ENCODE data around the gene HAPLN1.

Gene HAPLN1

GRCh38 chr5:83645936-83646335 lies 74.7 kb downstream of the HAPLN1 start:
- in situ Hi-C loops (cut with HindIII; ENCODE audit: low sequenced_read_pairs), result no loop called here

GRCh38 chr5:83644301-83644700 lies 76.4 kb downstream of the HAPLN1 start:
- in situ Hi-C loops (cut with HindIII; ENCODE audit: low sequenced_read_pairs), result no loop called here

GRCh38 chr5:83641946-83642345 lies 78.7 kb downstream of the HAPLN1 start:
- in situ Hi-C loops (cut with HindIII; ENCODE audit: low sequenced_read_pairs), result no loop called here

- in situ Hi-C loops (cut with HindIII; ENCODE audit: low sequenced_read_pairs), result no loop called here
These were observed 80.7 kb downstream of the HAPLN1 start for GRCh38 chr5:83639911-83640310.

GRCh38 chr5:83636156-83636555 lies 84.5 kb downstream of the HAPLN1 start:
- in situ Hi-C loops (cut with HindIII; ENCODE audit: low sequenced_read_pairs), result no loop called here

- in situ Hi-C loops (cut with HindIII; ENCODE audit: low sequenced_read_pairs), result no loop called here
These were observed 87.4 kb downstream of the HAPLN1 start for GRCh38 chr5:83633285-83633684.

GRCh38 chr5:83632874-83633273 lies 87.8 kb downstream of the HAPLN1 start:
- in situ Hi-C loops (cut with HindIII; ENCODE audit: low sequenced_read_pairs), result no loop called here

GRCh38 chr5:83628360-83628759 lies 92.3 kb downstream of the HAPLN1 start:
- in situ Hi-C loops (cut with HindIII; ENCODE audit: low sequenced_read_pairs), result no loop called here

- in situ Hi-C loops (cut with HindIII; ENCODE audit: low sequenced_read_pairs), result no loop called here
These were observed 105.8 kb downstream of the HAPLN1 start for GRCh38 chr5:83614841-83615240.

- in situ Hi-C loops (cut with HindIII; ENCODE audit: low sequenced_read_pairs), result no loop called here
These were observed 112.5 kb downstream of the HAPLN1 start for GRCh38 chr5:83608122-83608521.

- in situ Hi-C loops (cut with HindIII; ENCODE audit: low sequenced_read_pairs), result no loop called here
These were observed 125.4 kb downstream of the HAPLN1 start for GRCh38 chr5:83595217-83595616.

- in situ Hi-C loops (cut with HindIII; ENCODE audit: low sequenced_read_pairs), result no loop called here
These were observed 129.7 kb downstream of the HAPLN1 start for GRCh38 chr5:83590966-83591365.

GRCh38 chr5:83589786-83590185 lies 130.9 kb downstream of the HAPLN1 start:
- in situ Hi-C loops (cut with HindIII; ENCODE audit: low sequenced_read_pairs), result no loop called here

Data from endothelial cell of hepatic sinusoid (primary cell).